22Rv1 (cell line): Measurements from ENCODE around the gene TNS3.

Source experiments
- H3K27ac ChIP-seq: fragments of 450-650 bp; 2 replicates; pipeline ENCODE4 v1.5.1; 2017
- ZFX ChIP-seq: fragments of 450-650 bp; IDR thresholded peaks from 2 replicates; pipeline ENCODE4 v1.6.1; 2017; ENCODE audit warnings: antibody characterized with exemption, borderline replicate concordance
- TF ChIP-seq, protein P1 (sequence below): fragments of 450-650 bp; IDR thresholded peaks from 2 replicates; pipeline ENCODE4 v1.5.1; 2017; ENCODE audit warnings: mild to moderate bottlenecking

TNS3 gene

DNA sequence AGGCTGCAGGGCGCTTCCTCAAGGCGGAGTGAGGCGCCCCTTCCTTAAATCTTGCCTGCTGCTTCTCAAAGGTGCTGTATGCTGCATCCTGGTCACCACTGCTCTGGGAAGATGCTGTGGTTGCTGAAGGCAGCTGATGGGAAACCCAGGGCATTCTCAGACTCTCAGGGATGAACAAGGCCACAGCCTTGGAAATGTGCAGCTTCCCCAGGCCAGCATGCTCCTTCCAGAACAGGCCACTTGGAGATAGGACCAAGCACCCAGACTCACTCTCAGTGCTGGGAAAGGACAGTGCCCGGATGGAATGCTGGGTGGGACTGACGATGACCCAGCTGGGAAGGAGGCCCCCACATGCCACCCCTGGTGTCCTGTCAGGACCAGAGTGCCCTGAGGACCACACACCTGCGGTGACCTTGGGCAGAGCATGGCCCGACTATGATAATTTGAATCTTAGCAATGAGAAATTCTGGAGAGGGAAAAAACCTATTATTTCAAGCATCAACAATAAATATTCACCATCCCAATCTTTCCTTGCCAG lies 235.5 kb downstream of the TNS3 start:
- no peak overlapping the region for H3K27ac ChIP-seq
- no peak for TF ChIP-seq ZFX
- TF ChIP-seq, protein P1, sequence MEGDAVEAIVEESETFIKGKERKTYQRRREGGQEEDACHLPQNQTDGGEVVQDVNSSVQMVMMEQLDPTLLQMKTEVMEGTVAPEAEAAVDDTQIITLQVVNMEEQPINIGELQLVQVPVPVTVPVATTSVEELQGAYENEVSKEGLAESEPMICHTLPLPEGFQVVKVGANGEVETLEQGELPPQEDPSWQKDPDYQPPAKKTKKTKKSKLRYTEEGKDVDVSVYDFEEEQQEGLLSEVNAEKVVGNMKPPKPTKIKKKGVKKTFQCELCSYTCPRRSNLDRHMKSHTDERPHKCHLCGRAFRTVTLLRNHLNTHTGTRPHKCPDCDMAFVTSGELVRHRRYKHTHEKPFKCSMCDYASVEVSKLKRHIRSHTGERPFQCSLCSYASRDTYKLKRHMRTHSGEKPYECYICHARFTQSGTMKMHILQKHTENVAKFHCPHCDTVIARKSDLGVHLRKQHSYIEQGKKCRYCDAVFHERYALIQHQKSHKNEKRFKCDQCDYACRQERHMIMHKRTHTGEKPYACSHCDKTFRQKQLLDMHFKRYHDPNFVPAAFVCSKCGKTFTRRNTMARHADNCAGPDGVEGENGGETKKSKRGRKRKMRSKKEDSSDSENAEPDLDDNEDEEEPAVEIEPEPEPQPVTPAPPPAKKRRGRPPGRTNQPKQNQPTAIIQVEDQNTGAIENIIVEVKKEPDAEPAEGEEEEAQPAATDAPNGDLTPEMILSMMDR = no peak

DNA sequence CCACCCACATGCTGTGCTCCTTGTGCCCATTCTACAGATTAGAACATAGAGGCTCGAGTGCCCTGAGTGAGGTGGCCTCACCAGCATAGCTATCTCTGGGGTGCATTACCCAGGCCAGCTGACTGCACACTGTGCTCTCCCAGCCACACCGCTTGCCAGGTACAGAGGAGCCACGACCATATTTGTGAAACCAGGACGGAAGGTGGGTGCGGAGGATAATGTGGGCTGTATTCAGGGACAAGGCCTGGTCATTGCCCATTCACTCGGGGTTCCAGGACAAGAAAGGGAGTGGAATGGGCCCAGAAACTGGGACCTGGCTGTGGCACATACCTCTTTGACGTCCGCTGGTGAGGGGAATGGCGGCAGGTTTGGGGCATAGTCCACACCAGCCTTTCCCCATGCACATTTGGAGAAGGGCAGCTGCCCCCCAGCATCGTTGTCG lies 236.0 kb downstream of the TNS3 start:
- TF ChIP-seq, protein P1 = no peak
- no peak for TF ChIP-seq ZFX
- no peak overlapping the region for H3K27ac ChIP-seq

DNA sequence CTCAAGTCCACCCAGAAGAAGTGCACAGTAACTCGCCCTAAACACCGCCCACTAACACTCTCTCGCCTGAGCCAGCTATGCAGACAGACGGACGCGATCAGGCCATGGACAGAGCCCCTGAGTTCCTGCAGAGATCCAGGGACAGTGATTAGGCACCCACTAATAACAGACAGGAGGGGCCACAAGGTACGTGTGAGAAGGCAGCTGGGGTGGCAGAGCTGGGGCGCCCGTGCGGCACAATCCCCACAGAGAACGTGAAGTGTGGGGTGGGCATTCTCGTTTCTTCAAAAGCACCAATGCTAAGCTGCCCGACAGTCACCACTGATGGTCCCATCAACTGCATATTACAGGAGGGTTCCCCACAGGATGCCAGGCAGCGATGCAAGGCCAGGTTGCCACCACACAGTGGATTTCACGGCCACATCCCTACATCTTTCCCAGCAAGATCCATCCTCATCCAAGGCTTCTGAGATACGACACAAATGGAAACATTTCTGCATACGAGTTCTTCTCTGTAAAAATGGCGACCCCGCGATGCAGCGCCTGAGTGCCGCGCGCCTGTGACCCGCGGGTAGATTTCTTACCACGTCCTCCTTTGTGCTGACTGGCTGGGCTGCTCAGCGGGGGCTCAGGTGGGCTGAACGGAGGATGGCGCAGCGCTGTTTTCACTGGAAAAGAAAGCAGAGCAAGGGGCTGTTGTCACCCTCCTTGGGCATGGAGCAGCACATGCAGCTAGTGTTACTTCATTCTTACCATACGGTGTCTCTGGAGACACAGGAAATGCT lies 237.5 kb downstream of the TNS3 start:
- TF ChIP-seq, protein P1 = no peak
- no peak for TF ChIP-seq ZFX
- no peak overlapping the region for H3K27ac ChIP-seq

DNA sequence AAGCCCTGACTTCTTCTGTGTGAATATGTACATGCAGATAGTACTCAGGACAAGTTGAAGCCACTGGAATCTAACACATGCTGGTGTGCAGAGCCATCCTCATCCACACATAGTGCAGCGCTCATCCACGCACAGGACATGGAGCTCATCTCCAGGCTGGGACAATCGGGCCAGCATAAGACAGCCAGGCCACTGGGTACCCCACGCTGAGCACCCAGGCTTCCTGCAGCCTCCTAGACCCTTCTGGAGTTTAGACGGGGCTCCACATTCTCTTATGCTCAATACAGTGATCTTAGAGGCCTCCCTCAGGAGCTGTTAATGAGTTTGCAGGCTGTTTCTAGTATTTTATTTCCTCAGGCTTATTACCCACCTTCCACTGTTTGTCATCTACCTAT lies 238.9 kb downstream of the TNS3 start:
- no peak overlapping the region for H3K27ac ChIP-seq
- TF ChIP-seq ZFX = no peak
- TF ChIP-seq, protein P1 = no peak

DNA sequence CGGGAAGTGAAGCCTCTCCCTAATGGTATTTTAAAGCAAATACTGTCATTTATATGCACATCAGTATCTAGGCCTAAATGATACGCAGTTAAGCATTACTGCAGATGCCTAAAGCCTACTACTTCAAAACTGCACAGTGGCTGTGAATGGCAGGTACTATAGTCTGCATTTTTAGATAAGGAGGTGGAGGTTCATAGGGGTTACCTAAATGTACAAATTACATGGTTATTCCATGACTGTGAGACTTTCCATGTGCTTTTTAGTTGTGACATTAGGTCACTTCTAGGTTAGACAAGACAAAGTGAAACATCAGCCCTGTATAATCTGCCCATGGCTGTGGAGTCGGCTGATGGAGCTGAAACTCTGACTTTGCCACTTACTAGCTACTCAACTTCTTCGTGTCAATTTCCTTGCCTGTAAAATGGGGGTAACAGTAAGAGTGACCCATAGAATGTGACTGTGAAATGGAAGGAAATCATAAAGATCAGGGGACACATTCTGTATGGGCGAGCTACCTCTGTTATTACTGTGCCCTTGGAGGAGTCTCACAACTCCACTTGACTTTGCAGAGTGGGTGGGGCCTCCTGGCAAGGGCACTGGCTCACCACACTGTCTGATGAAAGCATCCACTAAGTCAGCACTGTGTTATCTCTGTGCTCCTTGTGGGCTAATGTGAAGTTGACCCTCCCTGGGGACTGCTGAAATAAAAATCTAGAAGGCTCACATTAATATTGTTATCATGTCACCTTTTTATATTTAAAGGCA lies 239.4 kb downstream of the TNS3 start:
- H3K27ac ChIP-seq = no peak overlapping the region
- TF ChIP-seq, protein P1 = no peak
- TF ChIP-seq ZFX = no peak

DNA sequence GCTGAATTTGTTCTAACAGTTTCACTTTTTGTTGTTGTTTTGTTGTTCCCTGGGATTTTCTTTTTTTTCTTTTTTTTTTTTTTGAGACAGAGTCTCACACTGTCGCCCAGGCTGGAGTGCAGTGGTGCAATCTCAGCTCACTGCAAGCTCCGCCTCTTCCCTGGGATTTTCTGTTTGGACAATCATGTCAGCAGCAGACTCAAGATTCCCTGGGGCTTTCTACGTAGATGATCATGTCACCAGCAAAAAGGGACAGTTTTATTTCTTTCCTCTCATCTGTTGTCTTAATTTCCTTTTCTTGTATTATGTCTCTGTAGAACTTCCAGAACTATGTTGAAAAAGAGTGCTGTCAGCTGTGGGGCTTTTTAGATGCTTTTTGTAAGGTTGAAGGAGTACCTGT lies 241.4 kb downstream of the TNS3 start:
- no peak overlapping the region for H3K27ac ChIP-seq
- no peak for TF ChIP-seq ZFX
- TF ChIP-seq, protein P1 = no peak

DNA sequence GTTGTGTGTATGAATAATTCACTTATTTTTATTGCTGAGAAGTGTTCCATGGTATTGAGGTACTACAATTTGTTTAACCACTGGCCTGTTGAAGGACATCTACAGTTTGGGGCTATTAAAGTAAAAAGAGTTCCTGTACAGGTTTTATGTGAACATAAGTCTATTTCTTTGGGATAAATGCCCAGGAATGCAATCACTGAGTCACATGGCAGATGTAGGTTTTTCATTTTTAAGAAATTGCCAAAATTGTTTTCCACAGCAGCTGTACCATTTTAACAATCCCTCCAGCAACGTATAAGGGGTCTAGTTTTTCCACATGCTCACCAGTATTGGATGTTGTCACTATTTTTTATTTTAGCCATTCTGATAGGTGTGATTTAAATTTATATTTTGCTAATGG lies 243.9 kb downstream of the TNS3 start:
- H3K27ac ChIP-seq = no peak overlapping the region
- TF ChIP-seq, protein P1 = no peak
- no peak for TF ChIP-seq ZFX
